OCI-LY3 (cell line): ENCODE data around the gene ARHGEF4.

Source experiments
- CTCF ChIP-seq: fragments of 200-600, 300-600 bp; sonication (generic); IDR thresholded peaks from 2 replicates; pipeline ENCODE4 v1.5.1; 2014; ENCODE audit warnings: antibody characterized with exemption, low read length, low read depth
- EZH2phosphoT487 ChIP-seq: fragments of 200-600 bp; shearing (Covaris generic); IDR thresholded peaks from 2 replicates; pipeline ENCODE4 v1.6.1; 2018; ENCODE audit warnings: antibody characterized with exemption, mixed run types, low read depth

- TF ChIP-seq CTCF (no peak), EZH2phosphoT487 (no peak)
These were observed 12.1 kb upstream of the ARHGEF4 start for GRCh38 chr2:130824492-130825061.
